Stromal cell of bone marrow (primary cell): ENCODE results near the gene SYNGR1.

Source experiments
- DNase-seq: peaks from one replicate; pipeline ENCODE4 v3.0.0-alpha.2; 2012; ENCODE audit warnings: low read depth

SYNGR1 gene

DNA sequence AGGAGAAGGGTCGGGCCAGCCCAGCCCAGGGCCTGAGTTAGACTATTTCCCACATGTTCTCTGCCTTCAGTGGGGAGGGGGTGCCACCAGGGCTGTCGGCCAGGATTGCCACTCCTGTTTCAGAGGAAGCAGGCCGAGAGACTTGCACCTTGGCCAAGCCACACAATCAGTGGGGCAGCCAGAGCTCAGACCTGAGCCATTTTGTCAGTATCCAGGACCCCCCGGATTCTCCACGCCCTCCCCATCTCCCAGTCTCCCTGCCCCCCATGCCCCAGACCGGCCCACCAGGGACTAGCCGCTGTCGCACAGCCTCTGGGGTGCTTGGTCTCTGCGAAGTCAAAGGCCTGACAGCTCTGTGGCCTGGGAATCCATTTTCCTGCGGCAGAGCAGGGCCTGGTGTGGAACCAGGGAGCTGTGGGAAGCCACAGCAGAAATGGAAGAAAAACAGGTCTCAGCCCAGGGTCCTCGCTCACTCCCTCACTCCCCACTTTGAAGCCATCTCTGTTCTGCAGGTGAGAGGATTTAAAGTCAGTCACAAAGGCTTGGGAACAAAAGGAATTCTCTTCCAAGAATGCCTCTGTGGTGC, 81.5 kb downstream of the SYNGR1 start:
- no peak for DNase-seq

DNA sequence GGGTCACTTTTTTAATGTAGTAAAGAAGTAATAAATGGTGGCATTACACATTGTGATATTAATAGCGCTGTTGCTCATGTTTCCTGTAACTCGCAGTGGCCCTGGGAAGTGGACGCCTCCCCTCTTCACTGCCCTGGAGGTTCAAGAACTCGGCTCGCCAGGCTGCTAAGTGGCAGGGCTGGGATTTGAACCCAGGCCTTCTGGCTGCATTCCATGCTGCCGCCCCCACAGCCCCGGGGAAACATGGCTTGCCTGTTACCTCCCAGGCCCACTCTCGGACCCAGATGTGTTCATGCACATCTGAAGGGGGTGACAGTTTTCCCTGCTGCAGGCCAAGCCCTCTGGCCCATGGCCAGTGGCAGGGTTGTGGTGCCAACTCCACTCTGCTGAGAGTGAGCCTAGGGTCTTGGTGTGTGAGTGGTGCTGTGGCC, 82.0 kb downstream of the SYNGR1 start:
- peak; percentile 37 for DNase-seq

DNA sequence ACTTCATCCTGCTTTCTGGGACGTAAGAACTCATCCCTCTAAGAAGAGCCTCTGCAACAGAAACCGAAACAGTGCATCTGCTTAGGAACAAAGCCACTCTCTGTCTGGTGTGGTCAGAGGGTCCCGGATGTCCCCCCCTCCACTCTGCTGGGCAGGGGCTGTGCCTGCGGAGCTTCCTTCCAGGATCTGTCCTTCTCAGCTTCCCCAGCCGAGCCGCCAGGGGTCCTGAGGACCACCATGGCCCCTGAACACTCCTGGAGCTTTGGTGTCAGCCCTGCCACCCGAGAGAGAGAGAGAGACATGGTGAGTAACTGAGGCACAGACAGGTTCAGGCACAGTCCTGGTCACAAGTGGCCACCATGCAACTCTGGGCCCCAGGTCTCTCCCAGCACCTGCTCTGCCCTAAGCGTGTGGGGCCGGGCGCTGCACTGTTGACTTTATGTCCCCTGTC, 82.6 kb downstream of the SYNGR1 start:
- no peak for DNase-seq

DNA sequence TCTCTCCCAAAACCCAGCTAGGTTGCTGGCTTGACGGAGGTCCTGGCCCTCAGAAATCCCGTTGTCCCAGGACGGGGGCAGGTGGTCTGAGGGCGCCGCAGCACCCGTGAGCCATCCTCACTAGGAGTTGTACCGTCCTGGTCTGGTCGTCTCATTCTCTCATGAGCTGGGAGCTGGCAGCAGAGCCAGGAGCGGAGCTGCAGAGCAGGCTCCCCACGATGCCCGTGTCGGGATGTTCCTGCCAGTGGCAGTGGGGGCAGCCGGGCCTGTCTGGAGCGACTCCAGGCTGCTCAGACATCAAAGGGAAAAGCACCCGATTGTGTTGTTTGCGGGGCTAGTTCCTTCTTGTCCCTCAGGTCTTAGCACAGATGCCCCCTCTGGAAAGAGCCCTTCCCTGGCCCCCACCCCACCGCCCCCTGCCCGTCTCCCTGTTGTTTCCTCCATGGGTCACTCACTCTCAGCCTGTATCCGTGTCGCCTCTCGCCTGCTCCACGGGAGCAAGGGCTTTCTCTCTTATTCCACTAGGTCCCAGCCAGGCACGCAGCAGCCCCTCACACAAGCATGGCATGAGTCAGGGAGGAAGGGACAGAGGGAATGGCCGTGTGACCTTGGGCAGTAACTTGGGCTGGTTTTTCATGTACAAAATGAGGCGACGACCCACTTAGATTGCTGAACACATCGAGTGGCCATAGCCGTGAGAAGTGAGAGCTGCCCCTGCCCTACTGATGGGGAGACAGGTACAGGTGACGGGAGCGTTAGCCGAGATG, 83.9 kb downstream of the SYNGR1 start:
- DNase-seq: no peak

DNA sequence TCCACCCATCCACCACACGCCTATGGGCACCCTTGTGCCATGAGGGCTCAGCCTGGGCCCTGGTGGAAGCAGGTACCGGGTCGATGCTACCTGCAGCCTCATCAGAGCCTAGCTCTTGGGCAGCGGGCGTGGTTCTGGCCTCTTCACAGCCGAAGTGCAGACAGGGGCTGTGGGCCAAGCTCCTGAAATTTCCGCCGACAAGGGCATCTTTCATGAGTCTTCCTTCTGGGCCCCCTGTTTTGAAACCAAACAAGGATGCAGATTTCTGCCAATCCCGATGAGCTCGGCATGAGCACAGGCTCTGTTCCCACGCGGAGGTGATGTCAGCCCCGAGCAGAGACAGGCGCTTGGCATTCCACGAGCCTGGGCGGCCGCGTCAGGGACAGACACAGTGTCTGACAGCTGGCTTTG, 84.5 kb downstream of the SYNGR1 start:
- DNase-seq: no peak

DNA sequence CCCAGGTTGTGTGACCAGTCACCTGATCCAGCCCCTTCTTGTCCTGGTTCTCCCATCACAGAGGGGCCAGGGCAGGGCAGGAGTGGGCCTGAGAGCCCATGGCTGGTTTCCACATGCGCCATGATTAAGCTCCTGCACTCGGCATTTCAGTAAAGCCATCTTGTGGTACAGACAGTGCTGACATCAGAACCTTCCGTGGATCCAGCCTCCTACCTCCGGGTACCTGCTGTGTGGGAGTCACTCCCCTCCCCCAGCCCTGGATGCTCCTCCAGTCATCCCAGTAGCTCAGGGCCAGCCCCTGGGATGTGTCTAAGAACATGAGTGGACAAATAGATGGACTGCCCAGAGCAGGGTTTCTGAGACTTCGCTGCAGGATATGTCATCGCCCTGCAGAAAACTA, 84.9 kb downstream of the SYNGR1 start:
- no peak for DNase-seq
